ENCODE data around the gene STXBP2.

DNA sequence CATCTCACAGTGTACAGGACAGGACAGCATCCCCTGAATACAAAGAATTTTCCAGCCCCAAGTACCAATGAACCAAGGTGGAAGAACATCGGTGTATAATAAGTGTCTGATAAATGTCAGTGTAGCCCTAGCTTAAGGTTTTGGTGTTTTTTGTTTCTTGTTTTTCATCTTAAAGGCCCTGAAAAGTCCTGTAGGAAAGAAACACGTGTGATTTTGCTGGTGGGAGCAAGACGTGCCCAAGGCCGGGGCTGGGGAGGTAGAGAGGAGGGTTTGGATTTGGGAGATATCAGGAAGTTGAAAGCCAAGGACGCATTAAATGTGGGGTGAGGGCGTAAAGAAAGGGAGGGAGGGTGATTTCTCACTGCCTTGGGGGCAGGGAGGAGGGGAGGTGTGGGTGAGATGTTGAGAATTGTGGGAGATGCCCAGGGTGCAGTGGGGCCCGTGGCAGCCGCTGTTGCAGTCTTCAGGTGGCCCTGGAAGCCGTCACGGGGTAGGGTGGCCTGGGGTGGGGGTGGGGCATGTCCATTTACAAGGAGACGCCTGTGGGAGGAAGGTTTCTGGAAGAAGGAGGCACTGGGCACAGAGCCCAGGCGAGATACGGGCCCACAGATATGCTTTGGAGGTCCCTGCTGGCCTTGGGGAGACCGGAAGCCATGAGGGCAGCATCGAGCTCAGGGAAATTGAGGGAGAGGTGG is 34.5 kb upstream of the STXBP2 start:
- no peak for TF ChIP-seq POLR2A (IDR thresholded peaks at IDR 0.05)
- TF ChIP-seq, protein P1, sequence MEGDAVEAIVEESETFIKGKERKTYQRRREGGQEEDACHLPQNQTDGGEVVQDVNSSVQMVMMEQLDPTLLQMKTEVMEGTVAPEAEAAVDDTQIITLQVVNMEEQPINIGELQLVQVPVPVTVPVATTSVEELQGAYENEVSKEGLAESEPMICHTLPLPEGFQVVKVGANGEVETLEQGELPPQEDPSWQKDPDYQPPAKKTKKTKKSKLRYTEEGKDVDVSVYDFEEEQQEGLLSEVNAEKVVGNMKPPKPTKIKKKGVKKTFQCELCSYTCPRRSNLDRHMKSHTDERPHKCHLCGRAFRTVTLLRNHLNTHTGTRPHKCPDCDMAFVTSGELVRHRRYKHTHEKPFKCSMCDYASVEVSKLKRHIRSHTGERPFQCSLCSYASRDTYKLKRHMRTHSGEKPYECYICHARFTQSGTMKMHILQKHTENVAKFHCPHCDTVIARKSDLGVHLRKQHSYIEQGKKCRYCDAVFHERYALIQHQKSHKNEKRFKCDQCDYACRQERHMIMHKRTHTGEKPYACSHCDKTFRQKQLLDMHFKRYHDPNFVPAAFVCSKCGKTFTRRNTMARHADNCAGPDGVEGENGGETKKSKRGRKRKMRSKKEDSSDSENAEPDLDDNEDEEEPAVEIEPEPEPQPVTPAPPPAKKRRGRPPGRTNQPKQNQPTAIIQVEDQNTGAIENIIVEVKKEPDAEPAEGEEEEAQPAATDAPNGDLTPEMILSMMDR (IDR thresholded peaks at IDR 0.05): no peak

Data from uterus (tissue), 2 donors.